MM.1S (cell line): Measurements from ENCODE around the gene TGFB1.

Experiments used
- DNase-seq: peaks from one replicate; pipeline ENCODE4 v3.0.0-alpha.2; 2015
- H2AFZ ChIP-seq: fragments of 300-600 bp; sonication (generic); 2 replicates; pipeline ENCODE4 v1.6.0; 2016; ENCODE audit warnings: antibody characterized with exemption, low read length
- H3F3A ChIP-seq: fragments of 300-600 bp; sonication (generic); 2 replicates; pipeline ENCODE4 v1.6.1; 2016; ENCODE audit warnings: mild to moderate bottlenecking, antibody characterized with exemption, low read length, moderate library complexity, mixed read lengths; ENCODE audit not compliant: insufficient read depth
- H3K27ac ChIP-seq: fragments of 300-600 bp; sonication (generic); 2 replicates; pipeline ENCODE4 v1.5.1; 2016; ENCODE audit warnings: mild to moderate bottlenecking, low read length
- H3K27me3 ChIP-seq: fragments of 300-600 bp; sonication (generic); replicated peaks from 2 replicates; pipeline ENCODE4 v1.6.0; 2016; ENCODE audit warnings: low read length; ENCODE audit not compliant: insufficient read depth
- H3K36me3 ChIP-seq: fragments of 300-600 bp; sonication (generic); replicated peaks from 2 replicates; pipeline ENCODE4 v1.6.1; 2016; ENCODE audit warnings: mild to moderate bottlenecking, low read length, mixed read lengths; ENCODE audit not compliant: insufficient read depth
- H3K4me1 ChIP-seq: fragments of 300-600 bp; sonication (generic); 2 replicates; pipeline ENCODE4 v1.6.1; 2016; ENCODE audit warnings: low read length, mixed read lengths
- H3K4me2 ChIP-seq: fragments of 300-600 bp; sonication (generic); 2 replicates; pipeline ENCODE4 v1.6.0; 2016; ENCODE audit warnings: low read depth, low read length
- H3K4me3 ChIP-seq: fragments of 300-600 bp; sonication (generic); 2 replicates; pipeline ENCODE4 v1.5.1; 2016; ENCODE audit warnings: low read length, mixed read lengths
- H3K79me2 ChIP-seq: fragments of 300-600 bp; sonication (generic); 2 replicates; pipeline ENCODE4 v1.6.1; 2016; ENCODE audit warnings: mixed run types, low read length, mixed read lengths
- H3K9ac ChIP-seq: fragments of 300-600 bp; sonication (generic); 2 replicates; pipeline ENCODE4 v1.6.1; 2016; ENCODE audit warnings: low read length, mixed read lengths
- H3K9me2 ChIP-seq: fragments of 300-600 bp; sonication (generic); replicated peaks from 2 replicates; pipeline ENCODE4 v1.6.1; 2016; ENCODE audit warnings: mild to moderate bottlenecking, low read length, mixed read lengths; ENCODE audit not compliant: insufficient read depth
- H3K9me3 ChIP-seq: fragments of 300-600 bp; sonication (generic); replicated peaks from 2 replicates; pipeline ENCODE4 v1.6.1; 2016; ENCODE audit warnings: mild to moderate bottlenecking, low read length, mixed read lengths; ENCODE audit not compliant: insufficient read depth
- H4K20me1 ChIP-seq: fragments of 300-600 bp; sonication (generic); 2 replicates; pipeline ENCODE4 v1.6.1; 2016; ENCODE audit warnings: mild to moderate bottlenecking, low read length, moderate library complexity, mixed read lengths; ENCODE audit not compliant: insufficient read depth
- EZH2 ChIP-seq: fragments of 300-600 bp; sonication (generic); optimal IDR thresholded peaks from 2 replicates; pipeline ENCODE3; 2017; ENCODE audit warnings: low read depth, mild to moderate bottlenecking, antibody characterized with exemption, low read length, mixed read lengths
- EZH2phosphoT487 ChIP-seq: fragments of 300-600 bp; sonication (generic); IDR thresholded peaks from 2 replicates; pipeline ENCODE4 v1.6.1; 2018; ENCODE audit warnings: antibody characterized with exemption, low read length
- TF ChIP-seq, protein P1 (sequence below): fragments of 300-600 bp; sonication (generic); IDR thresholded peaks from 2 replicates; pipeline ENCODE4 v1.5.1; 2016; ENCODE audit warnings: antibody characterized with exemption, low read length, mixed read lengths

The TGFB1 gene

DNA sequence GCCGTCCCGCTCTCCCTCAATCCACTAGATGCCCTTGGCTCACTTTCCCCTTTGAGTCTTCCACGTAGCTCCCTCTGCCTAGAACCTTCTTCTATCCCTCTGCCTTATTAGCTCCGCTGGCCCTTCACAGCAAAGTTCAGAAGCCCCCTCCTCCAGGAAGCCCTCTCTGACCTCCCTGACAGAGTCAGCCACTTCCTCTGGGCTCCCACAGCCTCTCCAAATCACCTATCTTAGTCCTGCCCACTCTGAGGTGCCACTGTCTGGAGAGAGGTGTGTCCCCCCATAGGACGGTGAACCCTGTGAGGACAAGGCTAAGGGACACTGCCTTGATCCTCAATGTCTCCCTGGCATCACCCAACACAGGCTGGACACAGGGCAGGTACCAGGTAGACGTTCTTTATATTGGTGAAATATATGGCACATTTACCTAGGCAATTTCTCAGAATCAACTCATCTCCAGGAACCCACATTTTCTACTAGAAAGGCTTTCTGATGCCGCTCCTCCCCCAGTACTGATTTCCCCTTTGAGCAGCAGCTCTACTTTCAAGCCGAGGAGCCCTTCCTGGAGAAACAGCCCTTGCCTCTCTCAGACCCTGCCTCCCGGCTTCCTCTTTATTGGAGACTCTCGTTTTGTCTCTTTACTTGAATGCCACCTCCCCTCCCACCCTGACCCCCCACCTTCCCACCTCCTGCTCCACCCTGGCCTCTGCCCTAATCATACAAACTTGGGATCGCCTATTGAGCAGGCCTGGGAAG, 3.4 kb upstream of the TGFB1 start:
- Histone ChIP-seq H3K9me2 (no peaks in the 10 kb centered on the region), H3K79me2 (peaks cover 3% of the 10 kb centered on the region; the same call in 1 of the 2 replicates), H4K20me1 (no peaks in the 10 kb centered on the region), H3K9ac (no peak overlapping the region), H3K4me1 (no peaks in the 10 kb centered on the region), H3F3A (peaks cover 6% of the 10 kb centered on the region; the same call in 1 of the 2 replicates), H3K4me3 (no peak overlapping the region), H3K4me2 (no peak overlapping the region), H3K36me3 (no peaks in the 10 kb centered on the region), H3K9me3 (no peaks in the 10 kb centered on the region), H2AFZ (no peak overlapping the region), H3K27ac (no peak overlapping the region), H3K27me3 (no peaks in the 10 kb centered on the region)
- no peak for DNase-seq
- no peak for TF ChIP-seq EZH2phosphoT487
- TF ChIP-seq EZH2, result no peak
- TF ChIP-seq, protein P1, sequence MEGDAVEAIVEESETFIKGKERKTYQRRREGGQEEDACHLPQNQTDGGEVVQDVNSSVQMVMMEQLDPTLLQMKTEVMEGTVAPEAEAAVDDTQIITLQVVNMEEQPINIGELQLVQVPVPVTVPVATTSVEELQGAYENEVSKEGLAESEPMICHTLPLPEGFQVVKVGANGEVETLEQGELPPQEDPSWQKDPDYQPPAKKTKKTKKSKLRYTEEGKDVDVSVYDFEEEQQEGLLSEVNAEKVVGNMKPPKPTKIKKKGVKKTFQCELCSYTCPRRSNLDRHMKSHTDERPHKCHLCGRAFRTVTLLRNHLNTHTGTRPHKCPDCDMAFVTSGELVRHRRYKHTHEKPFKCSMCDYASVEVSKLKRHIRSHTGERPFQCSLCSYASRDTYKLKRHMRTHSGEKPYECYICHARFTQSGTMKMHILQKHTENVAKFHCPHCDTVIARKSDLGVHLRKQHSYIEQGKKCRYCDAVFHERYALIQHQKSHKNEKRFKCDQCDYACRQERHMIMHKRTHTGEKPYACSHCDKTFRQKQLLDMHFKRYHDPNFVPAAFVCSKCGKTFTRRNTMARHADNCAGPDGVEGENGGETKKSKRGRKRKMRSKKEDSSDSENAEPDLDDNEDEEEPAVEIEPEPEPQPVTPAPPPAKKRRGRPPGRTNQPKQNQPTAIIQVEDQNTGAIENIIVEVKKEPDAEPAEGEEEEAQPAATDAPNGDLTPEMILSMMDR, result no peak

DNA sequence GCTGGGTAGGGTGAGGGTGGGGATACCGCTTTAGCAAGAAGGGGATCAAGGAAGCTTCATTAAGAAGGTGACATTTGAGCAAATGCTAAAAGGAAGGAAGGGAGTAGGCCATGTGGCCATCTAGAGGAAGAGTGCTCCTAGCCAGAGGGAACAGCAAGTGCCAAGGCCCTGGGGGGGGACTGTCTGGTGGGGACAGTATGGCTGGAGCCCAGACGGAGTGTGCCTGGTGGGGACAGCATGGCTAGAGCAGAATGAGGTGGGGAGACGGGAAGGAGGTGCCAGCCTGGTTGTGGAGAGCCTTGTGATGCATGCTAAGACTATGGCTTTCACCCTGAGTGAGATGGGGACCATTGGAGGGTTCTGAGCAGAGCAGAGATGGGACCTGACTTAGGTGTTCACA, 2.1 kb upstream of the TGFB1 start:
- Histone ChIP-seq H4K20me1 (no peaks in the 10 kb centered on the region), H3K27ac (no peak overlapping the region), H3F3A (peaks cover 6% of the 10 kb centered on the region; the same call in 1 of the 2 replicates), H3K9me3 (no peaks in the 10 kb centered on the region), H3K4me2 (no peak overlapping the region), H2AFZ (no peak overlapping the region), H3K27me3 (no peaks in the 10 kb centered on the region), H3K79me2 (peaks cover 3% of the 10 kb centered on the region; the same call in 1 of the 2 replicates), H3K9ac (no peak overlapping the region), H3K9me2 (no peaks in the 10 kb centered on the region), H3K36me3 (no peaks in the 10 kb centered on the region), H3K4me3 (no peak overlapping the region), H3K4me1 (peaks cover 4% of the 10 kb centered on the region; the same call in 1 of the 2 replicates)
- TF ChIP-seq EZH2, result no peak
- no peak for TF ChIP-seq EZH2phosphoT487
- TF ChIP-seq, protein P1, result no peak
- DNase-seq, result no peak

DNA sequence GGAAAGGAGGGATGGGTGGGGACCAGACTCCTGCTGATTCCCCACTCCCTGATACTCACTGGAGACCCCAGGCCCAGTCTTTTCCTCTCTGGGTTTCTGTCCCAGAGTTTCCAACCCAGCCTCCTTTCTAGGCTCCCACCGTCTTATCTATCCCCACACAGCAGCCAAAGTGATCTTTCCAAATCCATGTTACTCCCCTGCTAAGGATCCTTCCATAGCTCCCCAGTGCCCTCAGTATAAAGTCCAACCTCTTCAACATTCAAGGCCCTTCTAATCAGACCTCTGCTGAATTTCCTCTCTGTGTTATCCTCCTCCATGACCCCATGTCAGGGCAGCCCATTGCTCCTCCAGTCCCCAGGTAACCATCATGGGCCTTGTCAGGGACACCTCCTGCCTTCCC, 1.3 kb upstream of the TGFB1 start:
- Histone ChIP-seq H3K9ac (no peak overlapping the region), H3K4me1 (peaks cover 5% of the 10 kb centered on the region; the same call in 1 of the 2 replicates), H3K27ac (no peak overlapping the region), H3K4me3 (no peak overlapping the region), H3K9me2 (no peaks in the 10 kb centered on the region), H3K9me3 (no peaks in the 10 kb centered on the region), H3K79me2 (peaks cover 3% of the 10 kb centered on the region; the same call in 1 of the 2 replicates), H2AFZ (no peak overlapping the region), H3F3A (peaks cover 6% of the 10 kb centered on the region; the same call in 1 of the 2 replicates), H4K20me1 (no peaks in the 10 kb centered on the region), H3K36me3 (no peaks in the 10 kb centered on the region), H3K4me2 (no peak overlapping the region), H3K27me3 (no peaks in the 10 kb centered on the region)
- DNase-seq, result no peak
- no peak for TF ChIP-seq EZH2
- TF ChIP-seq EZH2phosphoT487, result no peak
- TF ChIP-seq, protein P1, result no peak
